ENCODE results near the gene DPP6. TPM values are rescaled to one million over a fixed set of nuclear protein-coding genes. Genes with fewer than 3 reads are reported as not detected.

The DPP6 gene
- total RNA-seq, 1 experiment from 2014 or later, result not detected

- peaks cover 2% of the 10 kb centered on the region for H3K27me3 ChIP-seq (replicated peaks; ENCODE audit: insufficient read depth, low read depth, low read length, poor library complexity)
- TF ChIP-seq EZH2 (IDR thresholded peaks at IDR 0.05; ENCODE audit: borderline replicate concordance, low read depth, low read length, poor library complexity, severe bottlenecking), result no peak
- TF ChIP-seq CTCF (conservative IDR thresholded peaks at IDR 0.05; ENCODE audit: low read depth, low read length), result no peak
- H3K4me3 ChIP-seq (ENCODE audit: low read depth, low read length, poor library complexity, severe bottlenecking), result no peak overlapping the region
- ChIA-PET POLR2A (ENCODE audit: low non-redundant PET) (no interaction called here), CTCF (no interaction called here)
- H3K36me3 ChIP-seq (ENCODE audit: insufficient read depth, low read length, poor library complexity, severe bottlenecking), result no peaks in the 10 kb centered on the region
- no peaks in the 10 kb centered on the region for H3K4me1 ChIP-seq (ENCODE audit: insufficient read depth, low read length, poor library complexity, severe bottlenecking)
- intact Hi-C loops (cut with micrococcal nuclease; ENCODE audit: unreplicated experiment), result no loop called here
- DNase-seq (ENCODE audit: low spot score), result no peak
- H3K27ac ChIP-seq (ENCODE audit: low read depth, low read length, poor library complexity, severe bottlenecking), result no peak overlapping the region
- H3K9me3 ChIP-seq (ENCODE audit: low read depth, low read length, poor library complexity, severe bottlenecking), result no peaks in the 10 kb centered on the region
- BruUV-seq (replicated peaks), result no TSS peak
These were observed 705.6 kb downstream of the DPP6 start for GRCh38 chr7:154757756-154758155.

- H3K9me3 ChIP-seq (ENCODE audit: low read depth, low read length, poor library complexity, severe bottlenecking), result no peaks in the 10 kb centered on the region
- no peak overlapping the region for H3K4me3 ChIP-seq (ENCODE audit: low read depth, low read length, poor library complexity, severe bottlenecking)
- H3K4me1 ChIP-seq (ENCODE audit: insufficient read depth, low read length, poor library complexity, severe bottlenecking), result no peaks in the 10 kb centered on the region
- ChIA-PET CTCF (no interaction called here), POLR2A (ENCODE audit: low non-redundant PET) (no interaction called here)
- H3K27me3 ChIP-seq (replicated peaks; ENCODE audit: insufficient read depth, low read depth, low read length, poor library complexity), result peaks cover 16% of the 10 kb centered on the region
- no TSS peak for BruUV-seq (replicated peaks)
- DNase-seq (ENCODE audit: low spot score), result no peak
- no peak overlapping the region for H3K27ac ChIP-seq (ENCODE audit: low read depth, low read length, poor library complexity, severe bottlenecking)
- intact Hi-C loops (cut with micrococcal nuclease; ENCODE audit: unreplicated experiment), result no loop called here
- no peaks in the 10 kb centered on the region for H3K36me3 ChIP-seq (ENCODE audit: insufficient read depth, low read length, poor library complexity, severe bottlenecking)
- TF ChIP-seq EZH2 (IDR thresholded peaks at IDR 0.05; ENCODE audit: borderline replicate concordance, low read depth, low read length, poor library complexity, severe bottlenecking) (no peak), CTCF (conservative IDR thresholded peaks at IDR 0.05; ENCODE audit: low read depth, low read length) (no peak)
These were observed 707.8 kb downstream of the DPP6 start for GRCh38 chr7:154759989-154760388.

GRCh38 chr7:154765118-154765517 is 712.9 kb downstream of the DPP6 start:
- Histone ChIP-seq H3K36me3 (ENCODE audit: insufficient read depth, low read length, poor library complexity, severe bottlenecking) (no peaks in the 10 kb centered on the region), H3K27me3 (replicated peaks; ENCODE audit: insufficient read depth, low read depth, low read length, poor library complexity) (peaks cover 26% of the 10 kb centered on the region), H3K27ac (ENCODE audit: low read depth, low read length, poor library complexity, severe bottlenecking) (no peak overlapping the region), H3K4me3 (ENCODE audit: low read depth, low read length, poor library complexity, severe bottlenecking) (no peak overlapping the region), H3K4me1 (ENCODE audit: insufficient read depth, low read length, poor library complexity, severe bottlenecking) (no peaks in the 10 kb centered on the region), H3K9me3 (ENCODE audit: low read depth, low read length, poor library complexity, severe bottlenecking) (no peaks in the 10 kb centered on the region)
- intact Hi-C loops (cut with micrococcal nuclease; ENCODE audit: unreplicated experiment), result no loop called here
- ChIA-PET CTCF (no interaction called here), POLR2A (ENCODE audit: low non-redundant PET) (no interaction called here)
- no TSS peak for BruUV-seq (replicated peaks)
- TF ChIP-seq EZH2 (IDR thresholded peaks at IDR 0.05; ENCODE audit: borderline replicate concordance, low read depth, low read length, poor library complexity, severe bottlenecking) (no peak), CTCF (conservative IDR thresholded peaks at IDR 0.05; ENCODE audit: low read depth, low read length) (no peak)
- DNase-seq (ENCODE audit: low spot score), result no peak

All from A673 (cell line).